ENCODE measurements around the gene KRT86. TPM values are rescaled to one million over a fixed set of nuclear protein-coding genes. Genes with fewer than 3 reads are reported as not detected.

The KRT86 gene
- total RNA-seq, 5 donors from 2014 or later (not counting 1 experiment from before 2014, with no cell fraction given), result 0.35 TPM; not detected in 4

GRCh38 chr12:52233462-52234207, 40.8 kb upstream of the KRT86 start:
- Mint-ChIP-seq H3K4me3 (peak overlapping the region in 1 of 3 donors; percentile 20), H3K4me1 (peaks cover 0 to 2% (median 0%) of the 10 kb centered on the region in 3 donors), H3K9me3 (no peaks in the 10 kb centered on the region), H3K36me3 (no peaks in the 10 kb centered on the region), H3K27me3 (peaks cover 47 to 61% of the 10 kb centered on the region in 2 donors), H3K27ac (no peak overlapping the region)
- ChIA-PET POLR2A (no interaction called here), CTCF (interaction anchor here (0.6 to 1.1 kb wide), 2 partner anchors 8 to 42 kb away, joined by 3 read pairs; no protein-coding TSS in a partner anchor)
- Histone ChIP-seq H3K4me1 (ENCODE audit: control insufficient read depth in 1 of 2, extremely low read depth in 1 of 2, insufficient read depth in 2 of 2, low read length in 2 of 2) (no peaks in the 10 kb centered on the region), H3K36me3 (ENCODE audit: control insufficient read depth in 2 of 2, extremely low read depth in 1 of 2, insufficient read depth in 1 of 2, low read length in 1 of 2) (no peaks in the 10 kb centered on the region), H3K9me3 (no peaks in the 10 kb centered on the region), H3K27ac (ENCODE audit: low read length) (no peak overlapping the region), H3K4me3 (ENCODE audit: control insufficient read depth in 1 of 2, extremely low read depth in 1 of 2, low read length in 1 of 2) (no peak overlapping the region), H3K27me3 (replicated peaks in 1 of 2; ENCODE audit: control insufficient read depth in 2 of 2, extremely low read depth in 1 of 2, insufficient read depth in 2 of 2, low read length in 1 of 2) (peaks cover 6 to 70% of the 10 kb centered on the region in 2 experiments)
- ATAC-seq (replicated peaks in 1 of 4) (no peak), DNase-seq (no peak)
- 25% methylated on average over 32 of the region's 40 CpGs for WGBS (ENCODE audit: insufficient coverage)

- POLR2A ChIA-PET, result no interaction called here
- ATAC-seq (replicated peaks in 1 of 4), result no peak
- no peaks in the 10 kb centered on the region for H3K36me3 ChIP-seq (ENCODE audit: control insufficient read depth in 2 of 2, extremely low read depth in 1 of 2, insufficient read depth in 1 of 2, low read length in 1 of 2)
- no peaks in the 10 kb centered on the region for H3K4me1 ChIP-seq (ENCODE audit: control insufficient read depth in 1 of 2, extremely low read depth in 1 of 2, insufficient read depth in 2 of 2, low read length in 2 of 2)
- Mint-ChIP-seq H3K9me3 (no peaks in the 10 kb centered on the region), H3K4me3 (no peak overlapping the region), H3K4me1 (peaks cover 0 to 2% (median 0%) of the 10 kb centered on the region in 3 donors), H3K27me3 (peaks cover 46 to 54% of the 10 kb centered on the region in 2 donors), H3K36me3 (no peaks in the 10 kb centered on the region), H3K27ac (peak overlapping the region in 1 of 2 donors; percentile 36)
- CTCF ChIA-PET, result interaction anchor here in 1 of 2 donors (0.6 kb wide), 1 partner anchor 9 kb away, joined by 3 read pairs; no protein-coding TSS in a partner anchor
- no peak overlapping the region for H3K4me3 ChIP-seq (ENCODE audit: control insufficient read depth in 1 of 2, extremely low read depth in 1 of 2, low read length in 1 of 2)
- H3K9me3 ChIP-seq, result no peaks in the 10 kb centered on the region
- H3K27ac ChIP-seq (ENCODE audit: low read length), result no peak overlapping the region
- H3K27me3 ChIP-seq (replicated peaks in 1 of 2; ENCODE audit: control insufficient read depth in 2 of 2, extremely low read depth in 1 of 2, insufficient read depth in 2 of 2, low read length in 1 of 2), result peaks cover 6 to 66% of the 10 kb centered on the region in 2 experiments
- 83% methylated on average over 7 of the region's 10 CpGs for WGBS (ENCODE audit: insufficient coverage)
- no peak for DNase-seq
Measured at GRCh38 chr12:52234223-52234810, 40.1 kb upstream of the KRT86 start.

GRCh38 chr12:52235001-52235764, 39.3 kb upstream of the KRT86 start:
- Mint-ChIP-seq H3K4me3 (no peak overlapping the region), H3K36me3 (no peaks in the 10 kb centered on the region), H3K4me1 (peaks cover 0 to 2% (median 0%) of the 10 kb centered on the region in 3 donors), H3K27me3 (peaks cover 39 to 47% of the 10 kb centered on the region in 2 donors), H3K27ac (peak overlapping the region in 1 of 2 donors; percentile 34), H3K9me3 (no peaks in the 10 kb centered on the region)
- no peaks in the 10 kb centered on the region for H3K36me3 ChIP-seq (ENCODE audit: control insufficient read depth in 2 of 2, extremely low read depth in 1 of 2, insufficient read depth in 1 of 2, low read length in 1 of 2)
- ATAC-seq (replicated peaks in 1 of 4) (no peak), DNase-seq (no peak)
- CTCF ChIA-PET, result interaction anchor here in 1 of 2 donors (0.7 kb wide), 1 partner anchor 142 kb away, joined by 4 read pairs; no protein-coding TSS in a partner anchor
- peaks cover 8 to 64% of the 10 kb centered on the region in 2 experiments for H3K27me3 ChIP-seq (replicated peaks in 1 of 2; ENCODE audit: control insufficient read depth in 2 of 2, extremely low read depth in 1 of 2, insufficient read depth in 2 of 2, low read length in 1 of 2)
- H3K4me3 ChIP-seq (ENCODE audit: control insufficient read depth in 1 of 2, extremely low read depth in 1 of 2, low read length in 1 of 2), result no peak overlapping the region
- H3K4me1 ChIP-seq (ENCODE audit: control insufficient read depth in 1 of 2, extremely low read depth in 1 of 2, insufficient read depth in 2 of 2, low read length in 2 of 2), result no peaks in the 10 kb centered on the region
- H3K27ac ChIP-seq (ENCODE audit: low read length), result no peak overlapping the region
- WGBS (ENCODE audit: insufficient coverage), result 84% methylated on average over 11 of the region's 15 CpGs
- H3K9me3 ChIP-seq, result no peaks in the 10 kb centered on the region
- POLR2A ChIA-PET, result no interaction called here

GRCh38 chr12:52235822-52236361, 38.6 kb upstream of the KRT86 start:
- H3K27ac ChIP-seq (ENCODE audit: low read length), result no peak overlapping the region
- no peak overlapping the region for H3K4me3 Mint-ChIP-seq
- 92% methylated on average over 2 of the region's 4 CpGs for WGBS (ENCODE audit: insufficient coverage)
- no peaks in the 10 kb centered on the region for H3K36me3 ChIP-seq (ENCODE audit: control insufficient read depth in 2 of 2, extremely low read depth in 1 of 2, insufficient read depth in 1 of 2, low read length in 1 of 2)
- ChIA-PET CTCF (interaction anchor here in 1 of 2 donors (0.7 kb wide), 1 partner anchor 141 kb away, joined by 4 read pairs; no protein-coding TSS in a partner anchor), POLR2A (no interaction called here)
- no peak overlapping the region for H3K4me3 ChIP-seq (ENCODE audit: control insufficient read depth in 1 of 2, extremely low read depth in 1 of 2, low read length in 1 of 2)
- peaks cover 0 to 2% (median 0%) of the 10 kb centered on the region in 3 donors for H3K4me1 Mint-ChIP-seq
- H3K9me3 Mint-ChIP-seq, result no peaks in the 10 kb centered on the region
- H3K36me3 Mint-ChIP-seq, result no peaks in the 10 kb centered on the region
- no peaks in the 10 kb centered on the region for H3K4me1 ChIP-seq (ENCODE audit: control insufficient read depth in 1 of 2, extremely low read depth in 1 of 2, insufficient read depth in 2 of 2, low read length in 2 of 2)
- H3K27me3 Mint-ChIP-seq, result peaks cover 33 to 40% of the 10 kb centered on the region in 2 donors
- DNase-seq, result no peak
- no peak overlapping the region for H3K27ac Mint-ChIP-seq
- no peaks in the 10 kb centered on the region for H3K9me3 ChIP-seq
- peaks cover 8 to 58% of the 10 kb centered on the region in 2 experiments for H3K27me3 ChIP-seq (replicated peaks in 1 of 2; ENCODE audit: control insufficient read depth in 2 of 2, extremely low read depth in 1 of 2, insufficient read depth in 2 of 2, low read length in 1 of 2)
- ATAC-seq (replicated peaks in 1 of 4), result peak in 1 of 4 experiments; percentile 12

- H3K27me3 ChIP-seq (replicated peaks in 1 of 2; ENCODE audit: control insufficient read depth in 2 of 2, extremely low read depth in 1 of 2, insufficient read depth in 2 of 2, low read length in 1 of 2), result peaks cover 8 to 52% of the 10 kb centered on the region in 2 experiments
- Mint-ChIP-seq H3K27ac (no peak overlapping the region), H3K36me3 (no peaks in the 10 kb centered on the region), H3K27me3 (peaks cover 28 to 34% of the 10 kb centered on the region in 2 donors), H3K9me3 (no peaks in the 10 kb centered on the region), H3K4me3 (no peak overlapping the region), H3K4me1 (peaks cover 0 to 2% (median 0%) of the 10 kb centered on the region in 3 donors)
- DNase-seq, result no peak
- POLR2A ChIA-PET, result no interaction called here
- no peak overlapping the region for H3K27ac ChIP-seq (ENCODE audit: low read length)
- CTCF ChIA-PET, result no interaction called here
- no peak for ATAC-seq (replicated peaks in 1 of 4)
- H3K36me3 ChIP-seq (ENCODE audit: control insufficient read depth in 2 of 2, extremely low read depth in 1 of 2, insufficient read depth in 1 of 2, low read length in 1 of 2), result no peaks in the 10 kb centered on the region
- 86% methylated on average over 2 of the region's 3 CpGs for whole genome bisulfite sequencing (ENCODE audit: insufficient coverage)
- no peak overlapping the region for H3K4me3 ChIP-seq (ENCODE audit: control insufficient read depth in 1 of 2, extremely low read depth in 1 of 2, low read length in 1 of 2)
- H3K9me3 ChIP-seq, result no peaks in the 10 kb centered on the region
- no peaks in the 10 kb centered on the region for H3K4me1 ChIP-seq (ENCODE audit: control insufficient read depth in 1 of 2, extremely low read depth in 1 of 2, insufficient read depth in 2 of 2, low read length in 2 of 2)
Measured at GRCh38 chr12:52236386-52237050, 37.9 kb upstream of the KRT86 start.
